GM19328 (cell line): Measurements from ENCODE around the gene PRSS50.

ENCODE experiments used
- ATAC-seq: cut with Tn5 transposase; IDR thresholded peaks from one replicate; pipeline ENCODE4 v1.9.1; 2021; ENCODE audit warnings: mild to moderate bottlenecking, moderate library complexity; ENCODE audit not compliant: unreplicated experiment

The PRSS50 gene

GRCh38 chr3:46671541-46672348, 45.9 kb downstream of the PRSS50 start:
- ATAC-seq: no peak

GRCh38 chr3:46670891-46671427, 46.7 kb downstream of the PRSS50 start:
- no peak for ATAC-seq

- ATAC-seq: no peak
Observed at GRCh38 chr3:46670000-46670890, 47.4 kb downstream of the PRSS50 start.

- ATAC-seq: no peak
Observed at GRCh38 chr3:46669191-46669999, 48.3 kb downstream of the PRSS50 start.

GRCh38 chr3:46668591-46668990, 49.1 kb downstream of the PRSS50 start:
- no peak for ATAC-seq

GRCh38 chr3:46668116-46668515, 49.6 kb downstream of the PRSS50 start:
- no peak for ATAC-seq

- no peak for ATAC-seq
Observed at GRCh38 chr3:46667657-46668056, 50.0 kb downstream of the PRSS50 start.

- ATAC-seq: no peak
Observed at GRCh38 chr3:46667061-46667621, 50.5 kb downstream of the PRSS50 start.

GRCh38 chr3:46666453-46666845, 51.2 kb downstream of the PRSS50 start:
- no peak for ATAC-seq

- no peak for ATAC-seq
Observed at GRCh38 chr3:46665763-46666452, 51.8 kb downstream of the PRSS50 start.

GRCh38 chr3:46664971-46665762, 52.5 kb downstream of the PRSS50 start:
- no peak for ATAC-seq

GRCh38 chr3:46664188-46664970, 53.3 kb downstream of the PRSS50 start:
- ATAC-seq: no peak

- ATAC-seq: no peak
Observed at GRCh38 chr3:46663591-46664135, 54.0 kb downstream of the PRSS50 start.

GRCh38 chr3:46662771-46663551, 54.7 kb downstream of the PRSS50 start:
- no peak for ATAC-seq
